Testis (tissue), 2 donors: ENCODE measurements around the gene EFCAB10.

Experiments used
- POLR2A ChIP-seq: fragments of 450-650 bp; IDR thresholded peaks from one replicate; pipeline ENCODE4 v1.6.1; 2017; ENCODE audit warnings: antibody characterized with exemption, mild to moderate bottlenecking, moderate library complexity
- TF ChIP-seq, protein P1 (sequence below), 3 experiments: fragments of 450-650 bp in 2 of 3; fragments of 200-600 bp in 1 of 3; sonication (generic) in 1 of 3; IDR thresholded peaks; one replicate each; pipeline ENCODE4 v1.5.1; 2016 to 2019; ENCODE audit warnings: antibody characterized with exemption in 3 of 3, mild to moderate bottlenecking in 2 of 3, moderate library complexity in 1 of 3

DNA sequence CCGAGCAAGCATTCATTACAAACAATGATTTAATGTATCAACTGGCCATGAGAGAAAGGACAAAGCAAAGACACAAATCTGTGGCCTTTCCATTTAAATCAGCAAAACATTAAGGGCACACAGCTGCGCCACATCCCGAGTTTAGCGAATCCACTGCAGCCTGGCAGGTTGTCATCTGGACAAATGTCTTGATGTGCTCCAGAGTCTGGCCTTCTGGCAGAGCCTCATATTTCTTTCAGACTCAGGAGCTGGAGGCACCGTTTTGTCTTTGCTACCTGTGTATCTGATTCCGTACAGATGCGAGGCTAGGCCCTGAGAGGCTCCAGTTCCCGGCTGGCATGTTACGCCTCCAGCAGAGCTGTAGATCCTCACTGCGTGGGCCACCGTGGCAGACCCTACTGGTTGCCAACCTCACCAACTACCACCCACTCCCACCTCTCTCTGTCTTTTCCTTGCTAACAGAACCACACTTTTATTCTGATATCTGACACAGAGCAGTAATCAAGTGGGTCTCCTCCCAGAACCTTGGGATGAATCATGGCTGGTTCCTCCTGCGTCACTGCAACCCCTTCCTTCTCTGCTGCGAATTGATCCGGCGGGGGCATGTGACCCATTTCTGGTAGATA is 40.9 kb upstream of the EFCAB10 start:
- no peak for TF ChIP-seq POLR2A
- TF ChIP-seq, protein P1, sequence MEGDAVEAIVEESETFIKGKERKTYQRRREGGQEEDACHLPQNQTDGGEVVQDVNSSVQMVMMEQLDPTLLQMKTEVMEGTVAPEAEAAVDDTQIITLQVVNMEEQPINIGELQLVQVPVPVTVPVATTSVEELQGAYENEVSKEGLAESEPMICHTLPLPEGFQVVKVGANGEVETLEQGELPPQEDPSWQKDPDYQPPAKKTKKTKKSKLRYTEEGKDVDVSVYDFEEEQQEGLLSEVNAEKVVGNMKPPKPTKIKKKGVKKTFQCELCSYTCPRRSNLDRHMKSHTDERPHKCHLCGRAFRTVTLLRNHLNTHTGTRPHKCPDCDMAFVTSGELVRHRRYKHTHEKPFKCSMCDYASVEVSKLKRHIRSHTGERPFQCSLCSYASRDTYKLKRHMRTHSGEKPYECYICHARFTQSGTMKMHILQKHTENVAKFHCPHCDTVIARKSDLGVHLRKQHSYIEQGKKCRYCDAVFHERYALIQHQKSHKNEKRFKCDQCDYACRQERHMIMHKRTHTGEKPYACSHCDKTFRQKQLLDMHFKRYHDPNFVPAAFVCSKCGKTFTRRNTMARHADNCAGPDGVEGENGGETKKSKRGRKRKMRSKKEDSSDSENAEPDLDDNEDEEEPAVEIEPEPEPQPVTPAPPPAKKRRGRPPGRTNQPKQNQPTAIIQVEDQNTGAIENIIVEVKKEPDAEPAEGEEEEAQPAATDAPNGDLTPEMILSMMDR (IDR thresholded peaks at IDR 0.05), result no peak
